ENCODE data around the gene CPT1A.

The CPT1A gene

GRCh38 chr11:68784653-68785052 is 57.1 kb downstream of the CPT1A start:
- DNase-seq: no peak

- no peak for DNase-seq
Observed at GRCh38 chr11:68783216-68783821, 58.4 kb downstream of the CPT1A start.

GRCh38 chr11:68782711-68783110 is 59.0 kb downstream of the CPT1A start:
- no peak for DNase-seq

- DNase-seq: no peak
Observed at GRCh38 chr11:68780829-68781228, 60.9 kb downstream of the CPT1A start.

- DNase-seq: no peak
Observed at GRCh38 chr11:68778205-68778604, 63.5 kb downstream of the CPT1A start.

- no peak for DNase-seq
Observed at GRCh38 chr11:68776442-68777235, 65.1 kb downstream of the CPT1A start.

- DNase-seq: no peak
Observed at GRCh38 chr11:68775951-68776388, 65.7 kb downstream of the CPT1A start.

- DNase-seq: no peak
Observed at GRCh38 chr11:68774194-68774585, 67.5 kb downstream of the CPT1A start.

GRCh38 chr11:68773521-68774193 is 68.1 kb downstream of the CPT1A start:
- DNase-seq: no peak

GRCh38 chr11:68772936-68773335 is 68.8 kb downstream of the CPT1A start:
- no peak for DNase-seq

- DNase-seq: no peak
Observed at GRCh38 chr11:68770781-68771180, 70.9 kb downstream of the CPT1A start.

GRCh38 chr11:68767672-68768071 is 74.0 kb downstream of the CPT1A start:
- no peak for DNase-seq

- no peak for DNase-seq
Observed at GRCh38 chr11:68766786-68767185, 74.9 kb downstream of the CPT1A start.

GRCh38 chr11:68764746-68765145 is 77.0 kb downstream of the CPT1A start:
- no peak for DNase-seq

- no peak for DNase-seq
Observed at GRCh38 chr11:68763926-68764657, 77.6 kb downstream of the CPT1A start.

- no peak for DNase-seq
Observed at GRCh38 chr11:68763181-68763721, 78.5 kb downstream of the CPT1A start.

- no peak for DNase-seq
Observed at GRCh38 chr11:68762481-68762880, 79.2 kb downstream of the CPT1A start.

GRCh38 chr11:68761801-68762200 is 79.9 kb downstream of the CPT1A start:
- DNase-seq: no peak

GRCh38 chr11:68759991-68760390 is 81.7 kb downstream of the CPT1A start:
- no peak for DNase-seq

- no peak for DNase-seq
Observed at GRCh38 chr11:68757711-68758110, 84.0 kb downstream of the CPT1A start.

GRCh38 chr11:68756171-68756766 is 85.4 kb downstream of the CPT1A start:
- no peak for DNase-seq

GRCh38 chr11:68753300-68753699 is 88.4 kb downstream of the CPT1A start:
- no peak for DNase-seq

All from stimulated activated naive CD4-positive, alpha-beta T cell treated with Interleukin-2 at 50 U/mL for 16 hours (primary cell).